Neural progenitor cell (in vitro differentiated cells): ENCODE data around the gene DOCK9.

Experiments
- CTCF ChIP-seq: fragments of 200-600 bp; sonication (generic); IDR thresholded peaks from 2 replicates; pipeline ENCODE4 v1.5.1; 2017; ENCODE audit warnings: antibody characterized with exemption, mild to moderate bottlenecking
- EZH2 ChIP-seq: fragments of 200-600 bp; sonication (generic); IDR thresholded peaks from 2 replicates; pipeline ENCODE4 v1.6.1; 2017; ENCODE audit warnings: antibody characterized with exemption, mild to moderate bottlenecking, moderate library complexity
- EZH2phosphoT487 ChIP-seq: fragments of 200-600 bp; sonication (generic); IDR thresholded peaks from 2 replicates; pipeline ENCODE4 v1.6.1; 2017; ENCODE audit warnings: antibody characterized with exemption

GRCh38 chr13:98892077-98892476 lies 85.8 kb downstream of the DOCK9 start:
- TF ChIP-seq CTCF (no peak), EZH2 (no peak), EZH2phosphoT487 (no peak)
